GM19372 (cell line): ENCODE data around the gene TOP3A.
"Not testable (repeated sequence)": the region's sequence is repeated elsewhere in the genome, so short reads cannot be mapped to it uniquely, and the experiment has no call there.

Experiments used
- ATAC-seq: cut with Tn5 transposase; IDR thresholded peaks from one replicate; pipeline ENCODE4 v1.9.1; 2021; ENCODE audit warnings: mild to moderate bottlenecking, low read depth, moderate library complexity; ENCODE audit not compliant: unreplicated experiment

The TOP3A gene, protein sequence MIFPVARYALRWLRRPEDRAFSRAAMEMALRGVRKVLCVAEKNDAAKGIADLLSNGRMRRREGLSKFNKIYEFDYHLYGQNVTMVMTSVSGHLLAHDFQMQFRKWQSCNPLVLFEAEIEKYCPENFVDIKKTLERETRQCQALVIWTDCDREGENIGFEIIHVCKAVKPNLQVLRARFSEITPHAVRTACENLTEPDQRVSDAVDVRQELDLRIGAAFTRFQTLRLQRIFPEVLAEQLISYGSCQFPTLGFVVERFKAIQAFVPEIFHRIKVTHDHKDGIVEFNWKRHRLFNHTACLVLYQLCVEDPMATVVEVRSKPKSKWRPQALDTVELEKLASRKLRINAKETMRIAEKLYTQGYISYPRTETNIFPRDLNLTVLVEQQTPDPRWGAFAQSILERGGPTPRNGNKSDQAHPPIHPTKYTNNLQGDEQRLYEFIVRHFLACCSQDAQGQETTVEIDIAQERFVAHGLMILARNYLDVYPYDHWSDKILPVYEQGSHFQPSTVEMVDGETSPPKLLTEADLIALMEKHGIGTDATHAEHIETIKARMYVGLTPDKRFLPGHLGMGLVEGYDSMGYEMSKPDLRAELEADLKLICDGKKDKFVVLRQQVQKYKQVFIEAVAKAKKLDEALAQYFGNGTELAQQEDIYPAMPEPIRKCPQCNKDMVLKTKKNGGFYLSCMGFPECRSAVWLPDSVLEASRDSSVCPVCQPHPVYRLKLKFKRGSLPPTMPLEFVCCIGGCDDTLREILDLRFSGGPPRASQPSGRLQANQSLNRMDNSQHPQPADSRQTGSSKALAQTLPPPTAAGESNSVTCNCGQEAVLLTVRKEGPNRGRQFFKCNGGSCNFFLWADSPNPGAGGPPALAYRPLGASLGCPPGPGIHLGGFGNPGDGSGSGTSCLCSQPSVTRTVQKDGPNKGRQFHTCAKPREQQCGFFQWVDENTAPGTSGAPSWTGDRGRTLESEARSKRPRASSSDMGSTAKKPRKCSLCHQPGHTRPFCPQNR

DNA sequence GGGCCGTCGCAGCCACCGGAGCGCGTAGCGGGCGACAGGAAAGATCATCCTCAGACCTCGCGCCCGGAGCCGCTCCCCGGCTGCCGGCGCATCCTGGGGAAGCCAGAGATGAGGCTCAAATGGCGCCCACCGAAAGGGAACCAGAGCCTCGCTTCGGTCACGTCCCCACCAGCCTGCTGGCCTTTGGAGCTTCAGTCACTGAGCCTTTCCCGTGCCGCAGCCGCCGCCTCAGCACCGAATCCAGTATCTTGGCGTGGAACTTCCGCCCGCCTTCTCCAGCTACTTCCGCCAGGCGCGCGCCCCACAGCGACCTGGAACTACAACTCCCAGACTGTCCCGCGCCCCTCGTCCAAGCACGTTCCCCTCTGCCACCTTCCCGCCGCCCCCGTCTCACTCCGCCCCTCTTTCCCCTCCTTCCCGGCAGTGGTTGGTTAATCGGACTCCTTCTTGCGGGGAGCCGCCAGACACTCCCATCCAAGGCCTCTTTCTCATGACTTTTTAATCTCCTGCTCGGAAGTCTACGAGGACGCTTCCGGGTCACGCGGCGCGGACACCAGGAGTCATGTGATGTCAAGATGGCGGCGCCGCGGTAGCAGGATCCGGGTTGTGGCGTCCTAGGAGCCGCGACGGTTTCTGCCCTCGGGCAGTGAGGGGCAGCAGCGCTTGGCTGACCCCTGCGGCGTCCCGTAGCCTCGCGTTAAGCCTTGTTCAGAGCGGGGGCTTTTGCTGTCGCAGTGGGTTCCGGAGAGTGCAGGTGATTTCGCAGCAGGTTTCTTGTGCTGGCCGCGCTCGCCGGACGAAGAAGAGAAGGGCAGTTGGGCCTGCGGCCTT is at the start of gene TOP3A, which contains the start of gene SMCR8:
TOP3A (minus strand) TSS at position 264 of the 831 bp plus-strand sequence; CDS start at position 48, 216 bp downstream.
SMCR8 (plus strand) TSS at position 563 of the 831 bp plus-strand sequence. CDS start 497 bp downstream, outside the sequence.
- peak; percentile 85 for ATAC-seq

DNA sequence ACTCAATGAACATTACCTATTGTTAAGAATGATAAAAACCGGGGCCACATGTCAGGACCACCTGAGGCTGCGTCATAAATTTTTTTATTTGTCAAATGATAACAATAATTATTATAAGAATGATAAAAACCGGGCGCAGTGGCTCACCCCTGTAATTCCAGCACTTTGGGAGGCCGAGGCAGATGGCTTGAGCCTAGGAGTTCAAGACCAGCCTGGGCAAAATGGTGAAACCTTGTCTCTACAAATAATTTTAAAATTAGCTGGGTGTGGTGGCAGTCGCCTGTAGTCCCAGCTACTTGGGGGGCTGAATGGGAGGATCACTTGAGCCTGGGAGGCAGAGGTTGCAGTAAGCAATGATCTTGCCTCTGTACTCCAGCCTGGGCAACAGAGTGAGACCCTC is 49.4 kb upstream of the TOP3A start:
- ATAC-seq: no peak

DNA sequence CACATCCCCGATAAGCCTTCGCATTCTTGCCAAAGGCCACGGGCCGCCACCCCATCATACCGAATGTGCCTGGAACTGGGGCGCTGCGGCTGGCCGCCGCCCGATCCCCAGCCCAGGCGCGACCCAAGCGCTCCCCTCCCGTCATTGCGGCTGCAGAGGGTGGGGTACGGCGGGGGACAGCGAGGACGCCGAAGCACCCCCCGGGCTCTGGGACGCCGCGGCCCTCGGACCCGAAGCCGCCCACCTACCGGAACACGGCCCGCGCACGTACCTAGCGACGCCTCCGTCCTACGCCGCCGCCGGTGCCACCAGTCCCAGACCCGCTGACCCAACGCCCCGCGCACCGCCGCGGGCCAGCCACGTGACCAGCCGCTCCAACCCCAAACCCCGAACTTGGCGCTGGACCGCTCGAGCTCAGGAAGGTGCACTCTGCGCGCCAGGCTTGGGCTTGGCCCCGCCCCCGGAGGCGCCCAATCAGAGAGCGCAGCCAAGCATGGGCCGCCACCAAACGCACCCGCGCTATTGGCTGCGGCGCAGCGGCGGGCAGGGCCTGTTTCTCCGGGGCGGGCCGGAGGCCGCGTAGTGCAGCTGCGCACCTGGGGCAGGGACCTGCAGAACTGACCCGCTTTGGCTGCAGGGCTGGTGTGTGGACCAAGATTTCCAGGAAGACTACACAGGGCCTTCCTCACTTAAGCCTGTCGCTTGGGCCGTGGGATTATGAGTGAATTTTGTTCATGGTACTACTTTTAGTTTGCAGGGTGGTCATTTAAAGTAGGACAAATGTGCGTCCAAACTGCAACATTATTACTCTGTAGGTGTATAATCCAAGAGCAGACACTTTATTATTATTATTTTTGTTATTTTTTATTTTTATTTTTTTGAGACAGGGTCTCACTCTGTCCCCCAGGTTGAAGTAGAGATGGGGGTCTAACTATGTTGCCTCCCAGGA is 48.6 kb upstream of the TOP3A start, which contains the start of gene SHMT1:
SHMT1 (minus strand) TSS at position 450 of the 949 bp plus-strand sequence. CDS start 7,569 bp downstream, outside the sequence.
- peak; percentile 95 for ATAC-seq

DNA sequence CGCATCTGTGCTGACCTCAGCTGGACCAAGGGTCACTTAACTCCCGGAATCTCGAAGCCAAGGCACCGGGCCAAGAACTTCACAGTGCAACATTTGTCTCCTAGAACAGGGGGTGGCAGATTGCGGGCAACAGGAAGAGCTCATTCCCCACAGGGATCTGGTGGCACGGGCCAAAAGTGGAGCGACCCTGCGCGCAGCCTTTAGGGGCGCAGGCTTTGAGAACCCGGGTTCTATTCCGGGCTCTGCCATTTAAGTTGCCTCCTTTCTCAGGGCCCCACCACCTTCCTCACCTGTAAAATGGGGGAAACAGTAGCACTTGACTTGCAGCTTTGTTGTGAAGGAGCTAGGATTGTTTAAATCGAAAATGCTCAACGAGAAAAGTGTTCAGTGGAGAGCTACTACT is 47.9 kb upstream of the TOP3A start:
- ATAC-seq: no peak

DNA sequence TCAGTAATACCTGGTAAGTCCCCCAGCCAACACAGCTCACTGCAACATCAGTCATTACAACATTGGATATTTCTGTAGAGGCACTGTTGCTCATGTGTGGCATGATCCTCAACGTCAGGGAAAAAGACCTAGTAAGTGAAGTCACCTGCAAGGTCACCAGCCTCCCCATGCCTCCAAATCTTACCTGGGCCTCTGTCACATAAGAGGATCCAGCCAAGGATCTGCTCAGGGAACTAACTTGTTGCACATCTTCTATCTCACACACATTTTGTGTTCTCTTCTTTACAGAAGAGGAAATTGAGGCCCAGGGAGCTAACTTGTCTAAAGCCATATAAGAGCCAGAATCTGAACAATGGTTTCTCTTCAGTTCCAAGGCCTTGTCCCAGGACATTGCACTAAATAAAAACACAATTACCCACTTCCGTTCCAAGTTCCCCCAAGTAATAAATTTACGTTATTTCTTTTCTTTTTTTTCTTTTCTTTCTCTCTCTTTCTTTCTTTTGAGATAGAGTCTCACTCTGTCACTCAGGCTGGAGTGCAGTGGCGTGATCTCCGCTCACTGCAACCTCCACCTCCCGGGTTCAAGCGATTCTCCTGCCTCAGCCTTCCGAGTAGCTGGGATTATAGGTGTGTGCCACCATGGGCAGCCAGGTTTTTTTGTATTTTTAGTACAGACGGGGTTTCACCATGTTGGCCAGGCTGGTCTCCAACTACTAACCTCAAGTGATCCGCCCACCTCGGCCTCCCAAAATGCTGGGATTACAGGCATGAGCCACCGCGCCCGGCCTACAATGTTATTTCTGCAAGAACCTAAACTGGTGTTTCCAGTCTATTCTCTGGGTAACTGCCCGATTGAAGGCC is 47.3 kb upstream of the TOP3A start:
- no peak for ATAC-seq

DNA sequence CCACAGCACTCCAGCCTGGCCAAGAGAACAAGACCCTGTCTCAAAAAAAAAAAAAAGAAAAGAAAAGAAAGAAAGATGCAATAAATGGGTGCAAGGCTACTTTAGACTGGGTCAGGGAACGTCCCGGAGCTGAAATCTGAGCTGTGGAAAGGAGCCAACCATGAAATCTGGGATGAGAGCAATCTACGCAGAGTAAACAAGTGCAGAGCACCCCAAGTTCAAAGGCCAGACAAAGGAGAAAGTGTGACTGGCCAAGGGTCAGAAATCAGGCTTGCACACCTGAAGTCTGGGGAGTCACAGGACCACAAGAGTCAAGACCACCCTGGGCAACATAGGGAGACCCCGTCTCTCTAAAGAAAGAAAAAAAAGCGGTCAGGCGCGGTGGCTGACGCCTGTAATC is 45.7 kb upstream of the TOP3A start:
- no peak for ATAC-seq

DNA sequence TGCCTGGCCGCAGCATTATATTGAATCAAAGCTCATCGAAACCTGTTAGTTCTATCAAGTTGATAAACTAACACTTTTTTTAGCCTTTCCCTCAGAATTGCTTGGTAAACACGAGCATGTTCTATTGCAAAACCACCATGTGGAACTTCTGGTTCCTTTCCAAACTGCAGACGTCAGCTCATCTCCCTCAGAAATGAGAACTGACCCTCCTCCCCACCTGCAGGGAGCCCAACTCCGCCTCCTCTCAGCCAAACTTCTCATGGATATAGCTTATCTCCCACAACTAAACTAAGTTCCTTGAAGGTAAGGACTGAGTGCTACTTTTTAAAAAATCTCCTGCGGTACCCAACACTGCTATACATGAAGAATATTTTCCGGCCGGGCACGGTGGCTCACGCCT is 41.8 kb upstream of the TOP3A start:
- no peak for ATAC-seq

DNA sequence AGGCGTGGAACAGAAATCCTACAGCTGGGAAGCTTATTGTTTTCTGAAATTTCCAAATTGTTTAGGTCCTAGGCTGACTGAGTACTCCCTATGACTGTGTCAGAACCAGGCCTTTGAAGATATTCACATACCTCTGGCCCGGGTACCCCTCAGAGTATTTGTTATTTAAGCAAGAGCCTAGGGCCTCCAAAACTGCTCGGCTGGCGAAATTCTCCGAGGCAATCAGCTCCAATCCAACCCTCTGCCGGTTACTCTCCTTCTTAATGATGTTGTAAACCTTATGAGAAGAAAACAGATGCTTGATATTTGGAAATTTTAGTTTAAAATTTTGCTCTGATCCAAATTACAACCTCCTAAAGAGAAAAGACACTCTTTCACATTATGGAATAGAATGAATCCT is 38.7 kb upstream of the TOP3A start:
- ATAC-seq: no peak

DNA sequence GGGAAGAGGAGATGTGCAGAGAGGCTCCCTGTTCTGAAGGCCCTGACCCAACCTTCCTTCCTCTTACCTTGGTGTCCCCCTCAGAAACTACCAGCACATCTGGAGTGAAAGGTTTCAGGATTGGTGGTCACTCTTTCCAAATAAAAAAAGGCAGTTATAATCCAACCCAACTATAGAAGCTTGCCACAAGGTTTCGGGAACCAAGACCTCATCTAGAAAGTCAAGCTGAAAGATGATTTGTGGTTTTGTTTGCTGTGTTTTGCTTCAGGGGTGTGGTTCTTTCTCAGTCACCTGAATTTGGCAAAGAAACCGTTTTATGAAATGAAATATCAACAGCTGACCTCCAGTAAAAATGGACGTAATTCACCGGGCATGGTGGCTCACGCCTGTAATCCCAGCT is 29.2 kb upstream of the TOP3A start:
- ATAC-seq: no peak

DNA sequence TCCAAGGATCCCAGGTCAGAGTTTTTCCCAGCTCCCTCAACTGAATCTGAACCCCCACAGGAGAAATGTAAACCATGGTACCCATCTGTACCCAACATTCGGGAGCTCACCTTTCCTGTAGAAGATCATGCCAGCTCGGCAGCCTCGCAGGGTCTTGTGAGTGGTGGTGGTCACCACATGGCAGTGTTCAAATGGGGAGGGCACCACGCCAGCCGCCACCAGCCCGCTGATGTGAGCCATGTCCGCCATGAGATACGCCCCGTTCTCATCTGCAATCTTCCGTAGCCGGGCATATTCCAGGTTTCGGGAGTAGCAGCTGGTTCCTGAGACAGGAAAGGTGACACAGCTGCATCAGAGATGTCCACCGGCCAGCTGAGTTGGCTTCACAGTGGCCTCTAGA is 25.1 kb upstream of the TOP3A start:
- ATAC-seq: no peak

DNA sequence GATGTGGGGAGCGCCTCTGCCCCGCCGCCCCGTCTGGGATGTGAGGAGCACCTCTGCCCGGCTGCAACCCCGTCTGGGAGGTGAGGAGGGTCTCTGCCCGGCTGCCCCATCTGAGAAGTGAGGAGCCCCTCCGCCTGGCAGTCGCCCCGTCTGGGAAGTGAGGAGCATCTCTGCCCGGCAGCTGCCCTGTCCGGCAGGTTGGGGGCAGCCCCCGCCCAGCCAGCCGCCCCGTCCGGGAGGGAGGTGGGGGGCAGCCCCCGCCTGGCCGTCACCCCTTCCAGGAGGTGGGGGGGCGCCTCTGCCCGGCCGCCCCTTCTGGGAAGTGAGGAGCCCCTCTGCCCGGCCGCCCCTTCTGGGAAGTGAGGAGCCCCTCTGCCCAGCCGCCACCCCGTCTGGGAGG is 23.4 kb upstream of the TOP3A start:
- not testable (repeated sequence) for ATAC-seq

DNA sequence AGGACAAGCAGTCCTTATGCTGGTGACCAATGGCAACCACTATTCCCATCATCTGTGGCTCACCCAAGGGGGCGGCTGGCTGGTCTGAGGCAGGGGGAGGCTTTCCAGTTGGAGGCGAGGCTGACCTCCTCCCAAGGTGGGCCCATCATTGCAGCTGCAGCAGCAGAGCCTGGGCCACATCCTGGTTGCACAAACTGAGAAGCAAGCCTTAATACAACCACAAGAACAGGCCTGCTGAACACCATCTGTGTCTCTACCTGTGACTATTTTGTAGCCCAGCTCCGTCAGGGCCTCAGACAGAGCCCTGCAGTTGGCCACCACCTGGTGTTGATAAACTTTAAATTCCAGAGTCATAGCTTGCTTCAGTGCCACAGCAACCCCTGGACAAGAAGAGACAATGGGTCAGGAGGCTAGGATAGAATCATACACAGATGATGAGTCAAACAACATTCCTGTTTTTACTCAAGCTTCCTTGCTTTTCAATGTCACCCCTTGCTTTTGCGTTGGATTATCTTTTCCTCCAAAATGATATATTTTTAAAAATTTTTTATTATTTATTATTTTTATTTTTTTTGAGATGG is 18.2 kb upstream of the TOP3A start:
- no peak for ATAC-seq

DNA sequence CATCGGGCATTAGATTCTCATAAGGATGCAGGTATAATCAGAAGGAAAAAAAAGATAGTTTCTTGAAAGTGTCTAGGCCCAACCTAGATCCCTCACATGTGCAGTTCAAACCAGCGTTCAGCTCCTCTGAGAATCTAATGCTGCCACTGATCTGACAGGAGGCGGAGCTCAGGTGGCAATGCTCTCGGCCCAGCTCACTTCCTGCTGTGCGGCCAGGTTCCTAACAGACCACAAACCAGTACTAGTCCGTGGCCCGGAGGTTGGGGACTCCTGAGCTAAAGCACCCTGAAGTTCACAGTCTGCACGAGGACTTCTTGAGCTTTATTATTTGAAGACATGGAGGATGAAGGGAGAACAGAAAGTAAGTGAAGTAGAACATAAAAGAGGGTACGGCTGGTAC is 17.1 kb upstream of the TOP3A start:
- ATAC-seq: no peak

DNA sequence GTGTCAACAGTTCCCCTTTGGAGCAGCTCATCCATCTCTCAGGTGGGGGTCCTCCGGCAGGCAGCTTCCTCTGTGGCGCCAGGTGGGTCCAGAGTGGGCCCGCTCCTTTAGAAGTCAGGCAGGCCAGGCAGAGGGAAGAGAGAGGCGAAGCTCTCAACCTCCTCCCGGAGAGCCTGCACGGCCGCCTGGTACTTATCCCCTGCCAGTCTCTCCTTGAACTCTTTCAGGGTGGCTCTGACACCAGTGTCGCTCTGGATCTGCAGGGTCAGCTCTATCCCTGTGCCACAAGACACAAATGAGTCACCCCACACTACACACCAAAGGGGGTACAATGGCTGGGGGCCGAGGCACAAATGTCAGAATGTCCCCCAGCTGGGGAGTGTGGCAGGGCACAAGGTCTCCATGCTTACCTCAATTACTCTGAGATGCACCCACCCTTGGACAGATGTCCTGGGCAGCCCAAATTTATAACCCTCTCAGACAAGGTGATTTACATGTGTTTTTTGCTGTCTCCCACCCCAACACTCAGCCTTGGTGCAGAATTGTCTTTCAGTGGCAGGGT is 13.9 kb upstream of the TOP3A start:
- no peak for ATAC-seq

DNA sequence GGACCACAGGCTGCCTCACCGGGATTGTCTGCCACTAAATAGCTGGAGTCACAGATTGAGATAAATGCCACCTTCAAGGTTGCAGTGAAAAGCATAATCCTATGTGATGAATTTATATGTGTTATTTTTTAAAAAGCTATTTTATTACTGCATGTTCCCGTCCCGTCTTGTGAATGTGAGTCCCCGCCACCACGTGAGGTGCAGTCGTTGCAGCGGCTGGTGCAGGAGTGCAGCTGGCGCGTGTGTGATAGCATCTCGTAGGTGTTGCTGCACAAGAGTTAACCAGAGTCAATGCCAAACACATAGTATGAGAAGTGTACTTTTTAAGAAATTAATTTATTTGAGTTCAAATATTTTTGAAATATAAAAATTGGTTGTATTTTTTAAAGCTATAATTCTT is 12.8 kb upstream of the TOP3A start:
- no peak for ATAC-seq

DNA sequence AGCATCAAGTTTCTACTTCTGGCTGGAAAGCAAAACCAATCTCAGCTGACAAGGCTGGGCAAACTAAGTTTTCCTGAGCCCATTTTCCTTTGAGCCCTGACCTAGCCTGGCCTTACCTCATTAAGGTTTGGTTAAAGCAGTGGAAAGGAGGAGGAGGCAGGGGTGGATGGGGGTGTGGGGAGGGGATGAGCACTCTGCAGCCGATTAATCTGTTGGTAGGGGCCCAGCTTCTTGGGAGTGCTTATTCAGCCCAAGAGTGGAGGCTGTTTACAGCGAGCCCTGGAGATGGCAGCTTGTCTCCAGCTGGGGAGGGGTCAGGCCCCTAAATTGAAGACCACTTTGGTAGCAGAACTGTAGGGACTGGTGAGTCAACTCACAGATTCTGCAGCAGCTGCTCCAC is 12.3 kb upstream of the TOP3A start:
- ATAC-seq: no peak

DNA sequence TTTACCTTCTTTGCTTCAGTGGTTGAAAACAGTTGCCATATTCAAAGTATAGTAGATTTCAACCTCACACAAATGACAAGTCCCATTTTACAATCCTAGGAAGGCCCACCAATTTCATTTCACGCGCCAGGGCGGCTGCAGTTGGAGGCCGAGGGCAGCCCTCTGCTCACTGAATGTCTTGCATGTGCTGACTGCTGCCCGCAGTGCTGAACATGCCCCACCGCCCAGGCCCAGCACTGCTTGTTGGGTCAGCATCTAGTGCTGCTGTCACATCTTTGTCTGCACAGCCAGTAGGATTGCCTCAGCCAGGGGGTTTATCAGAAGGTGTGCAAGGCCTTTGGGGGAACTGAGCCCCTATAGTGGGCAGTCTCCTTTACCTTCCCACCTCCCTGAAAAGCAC is 11.8 kb upstream of the TOP3A start:
- ATAC-seq: no peak

DNA sequence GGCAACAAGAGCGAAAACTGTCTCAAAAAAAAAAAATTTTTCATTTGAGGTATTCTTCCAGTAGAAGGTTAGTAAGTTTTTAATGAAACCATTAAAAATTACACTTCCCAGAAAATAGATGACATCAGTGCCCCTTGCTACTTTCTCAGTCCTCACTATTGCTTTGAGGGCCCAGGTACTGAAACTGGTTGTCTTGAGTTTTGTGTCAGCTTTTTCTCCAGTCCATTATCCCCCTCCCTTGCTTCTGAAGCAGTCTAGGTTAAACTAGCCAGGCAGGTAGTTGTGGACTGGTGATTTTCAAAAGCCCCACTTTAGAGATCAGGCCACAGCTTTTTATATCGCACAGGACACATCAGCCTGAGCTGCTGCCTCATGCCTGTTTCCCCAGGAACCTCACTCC is 11.2 kb upstream of the TOP3A start:
- ATAC-seq: no peak
